Measurements from ENCODE around the gene CRYL1.

Gene CRYL1

DNA sequence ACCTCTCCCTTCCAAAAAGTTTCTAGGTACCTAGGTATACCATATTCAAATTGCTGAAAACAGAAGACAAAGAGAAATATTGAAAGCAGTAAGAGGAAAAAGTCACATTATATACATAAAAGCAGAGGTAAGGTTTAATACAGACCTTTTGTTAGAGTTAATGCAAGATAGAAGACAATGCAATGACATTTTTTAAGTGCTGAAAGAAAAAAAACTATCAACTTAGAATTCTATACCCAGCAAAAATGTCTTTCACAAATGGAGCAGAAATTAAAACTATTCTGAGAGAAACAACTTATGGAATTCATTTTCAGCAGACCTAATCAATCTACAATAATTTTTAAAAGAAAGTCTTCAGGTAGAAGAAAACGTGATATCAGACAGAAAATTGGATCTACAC lies 77.2 kb downstream of the CRYL1 start:
- DNase-seq, result no peak
- TF ChIP-seq, protein P1, sequence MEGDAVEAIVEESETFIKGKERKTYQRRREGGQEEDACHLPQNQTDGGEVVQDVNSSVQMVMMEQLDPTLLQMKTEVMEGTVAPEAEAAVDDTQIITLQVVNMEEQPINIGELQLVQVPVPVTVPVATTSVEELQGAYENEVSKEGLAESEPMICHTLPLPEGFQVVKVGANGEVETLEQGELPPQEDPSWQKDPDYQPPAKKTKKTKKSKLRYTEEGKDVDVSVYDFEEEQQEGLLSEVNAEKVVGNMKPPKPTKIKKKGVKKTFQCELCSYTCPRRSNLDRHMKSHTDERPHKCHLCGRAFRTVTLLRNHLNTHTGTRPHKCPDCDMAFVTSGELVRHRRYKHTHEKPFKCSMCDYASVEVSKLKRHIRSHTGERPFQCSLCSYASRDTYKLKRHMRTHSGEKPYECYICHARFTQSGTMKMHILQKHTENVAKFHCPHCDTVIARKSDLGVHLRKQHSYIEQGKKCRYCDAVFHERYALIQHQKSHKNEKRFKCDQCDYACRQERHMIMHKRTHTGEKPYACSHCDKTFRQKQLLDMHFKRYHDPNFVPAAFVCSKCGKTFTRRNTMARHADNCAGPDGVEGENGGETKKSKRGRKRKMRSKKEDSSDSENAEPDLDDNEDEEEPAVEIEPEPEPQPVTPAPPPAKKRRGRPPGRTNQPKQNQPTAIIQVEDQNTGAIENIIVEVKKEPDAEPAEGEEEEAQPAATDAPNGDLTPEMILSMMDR (IDR thresholded peaks at IDR 0.05; ENCODE audit: low read depth, low read length), result no peak
- no peaks in the 10 kb centered on the region for H3K36me3 ChIP-seq
- H3K9me3 ChIP-seq, result no peaks in the 10 kb centered on the region
- H3K4me3 ChIP-seq (ENCODE audit: low read depth, low read length), result no peak overlapping the region
- H3K4me1 ChIP-seq, result no peaks in the 10 kb centered on the region
- H3K27me3 ChIP-seq, result no peaks in the 10 kb centered on the region

DNA sequence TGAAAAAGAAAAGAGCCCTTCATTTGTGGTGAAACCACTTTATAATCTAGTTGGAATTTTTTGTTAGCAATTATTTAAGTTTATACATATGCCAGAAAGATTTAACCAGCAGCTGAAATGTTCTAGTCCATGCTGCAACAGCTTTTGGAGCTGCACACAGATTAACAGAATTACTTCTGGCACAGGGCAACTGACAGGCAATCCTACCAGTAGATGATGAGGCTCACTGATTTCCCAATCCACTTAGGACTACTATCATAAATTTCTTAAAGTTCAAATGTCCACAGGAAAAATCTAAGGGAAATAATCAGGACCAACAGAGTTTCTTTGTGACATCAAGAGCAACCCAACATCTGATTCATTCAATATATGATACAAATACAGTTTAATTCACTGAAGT lies 78.8 kb downstream of the CRYL1 start:
- Histone ChIP-seq H3K4me1 (no peaks in the 10 kb centered on the region), H3K4me3 (ENCODE audit: low read depth, low read length) (no peak overlapping the region), H3K36me3 (no peaks in the 10 kb centered on the region), H3K9me3 (no peaks in the 10 kb centered on the region), H3K27me3 (no peaks in the 10 kb centered on the region)
- no peak for DNase-seq
- TF ChIP-seq, protein P1 (IDR thresholded peaks at IDR 0.05; ENCODE audit: low read depth, low read length), result no peak

DNA sequence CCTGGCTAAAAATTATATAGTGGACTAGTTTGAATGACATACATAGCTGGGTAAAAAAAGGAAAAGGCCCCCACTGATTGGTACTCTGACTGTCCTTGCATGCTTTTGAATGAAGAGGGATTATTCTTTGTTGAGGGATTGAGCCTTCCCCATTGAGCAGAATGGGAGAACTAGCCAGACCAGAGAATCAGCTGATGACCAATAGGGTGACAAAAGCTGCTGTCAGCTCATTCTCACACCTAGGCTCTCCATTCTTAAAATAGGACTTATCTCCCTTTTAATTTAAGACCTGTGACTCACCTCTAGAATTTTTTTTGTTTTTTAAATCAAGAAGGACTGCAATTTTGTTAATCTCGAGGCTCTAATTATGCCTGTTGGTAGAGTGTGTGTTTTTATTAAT lies 79.3 kb downstream of the CRYL1 start:
- H3K36me3 ChIP-seq, result no peaks in the 10 kb centered on the region
- no peaks in the 10 kb centered on the region for H3K27me3 ChIP-seq
- no peak overlapping the region for H3K4me3 ChIP-seq (ENCODE audit: low read depth, low read length)
- H3K9me3 ChIP-seq, result no peaks in the 10 kb centered on the region
- TF ChIP-seq, protein P1 (IDR thresholded peaks at IDR 0.05; ENCODE audit: low read depth, low read length), result no peak
- no peaks in the 10 kb centered on the region for H3K4me1 ChIP-seq
- DNase-seq, result no peak

DNA sequence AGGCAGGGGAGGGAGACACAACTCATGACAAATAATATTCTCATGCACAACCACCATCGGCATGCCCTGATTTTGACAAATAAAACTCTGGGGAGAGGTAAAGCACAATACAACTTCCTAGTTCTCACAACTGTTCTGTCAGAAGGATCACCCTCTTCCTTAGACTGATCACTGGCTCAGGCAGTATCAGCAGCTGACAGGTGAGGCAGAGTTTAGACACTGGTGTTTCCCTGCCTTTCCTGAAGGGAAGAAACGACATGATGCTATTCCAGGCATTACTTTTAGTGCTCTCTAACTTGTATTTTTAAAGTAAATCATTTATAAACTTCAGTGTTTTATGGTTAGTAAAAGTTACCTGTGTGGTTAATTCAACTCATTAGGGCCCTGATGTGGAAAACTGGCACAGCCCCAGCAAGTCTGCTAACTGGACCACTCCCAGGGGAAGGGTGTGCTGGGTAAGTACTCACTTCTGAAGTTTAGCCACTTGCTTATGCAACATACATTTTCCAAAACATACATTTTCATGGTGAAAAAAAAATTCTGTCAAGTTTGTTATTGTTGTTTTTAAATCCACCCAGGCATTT lies 82.8 kb downstream of the CRYL1 start:
- TF ChIP-seq, protein P1 (IDR thresholded peaks at IDR 0.05; ENCODE audit: low read depth, low read length), result no peak
- no peak overlapping the region for H3K4me3 ChIP-seq (ENCODE audit: low read depth, low read length)
- no peaks in the 10 kb centered on the region for H3K9me3 ChIP-seq
- DNase-seq, result no peak
- H3K36me3 ChIP-seq, result no peaks in the 10 kb centered on the region
- H3K27me3 ChIP-seq, result no peaks in the 10 kb centered on the region
- no peaks in the 10 kb centered on the region for H3K4me1 ChIP-seq

DNA sequence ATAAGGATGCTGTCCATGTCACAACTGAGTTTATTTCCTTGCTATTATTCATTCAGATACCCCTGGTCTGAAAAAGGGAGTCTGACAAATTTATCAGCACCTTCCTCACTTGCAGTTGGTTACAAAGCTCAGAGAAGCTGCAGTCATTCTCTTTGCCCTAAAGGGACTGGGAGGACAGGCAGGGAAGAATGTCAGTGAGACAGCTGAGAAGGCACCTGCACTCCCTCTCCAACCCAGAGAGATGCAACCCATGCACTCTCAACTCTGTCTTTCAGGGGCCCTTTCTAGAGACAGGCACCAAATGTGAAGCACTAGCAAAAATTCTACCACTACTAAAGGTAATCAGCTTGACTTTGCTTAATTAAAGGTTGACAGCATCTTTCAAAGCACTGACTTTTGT lies 83.3 kb downstream of the CRYL1 start:
- no peak overlapping the region for H3K4me3 ChIP-seq (ENCODE audit: low read depth, low read length)
- H3K9me3 ChIP-seq, result no peaks in the 10 kb centered on the region
- no peak for DNase-seq

DNA sequence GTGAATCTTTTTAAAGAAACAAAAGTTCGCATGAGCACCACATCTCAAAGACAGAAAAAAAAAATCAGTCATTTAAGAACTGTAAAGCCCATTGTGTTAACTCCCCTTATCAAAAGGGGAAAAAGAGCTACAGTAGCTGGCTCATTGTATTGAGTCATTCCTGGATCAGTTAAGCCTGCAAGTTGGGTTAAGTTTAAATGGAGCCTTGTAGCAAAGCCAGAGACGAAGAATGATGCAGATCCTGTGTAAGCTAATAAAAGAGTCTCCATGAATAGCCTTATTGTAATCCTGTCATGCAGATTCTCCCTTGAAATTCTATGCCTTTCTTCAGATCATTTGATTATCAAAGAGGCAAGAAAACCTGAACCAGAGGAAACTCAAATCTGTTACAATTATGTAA lies 83.8 kb downstream of the CRYL1 start:
- TF ChIP-seq, protein P1 (IDR thresholded peaks at IDR 0.05; ENCODE audit: low read depth, low read length), result no peak
- no peaks in the 10 kb centered on the region for H3K27me3 ChIP-seq
- DNase-seq, result no peak
- H3K4me3 ChIP-seq (ENCODE audit: low read depth, low read length), result no peak overlapping the region
- H3K4me1 ChIP-seq, result no peaks in the 10 kb centered on the region
- no peaks in the 10 kb centered on the region for H3K9me3 ChIP-seq
- no peaks in the 10 kb centered on the region for H3K36me3 ChIP-seq

More for the DNA sequence above, 83.3 kb downstream of the CRYL1 start:
- TF ChIP-seq, protein P1 (IDR thresholded peaks at IDR 0.05; ENCODE audit: low read depth, low read length), result no peak
- Histone ChIP-seq H3K4me1 (no peaks in the 10 kb centered on the region), H3K27me3 (no peaks in the 10 kb centered on the region), H3K36me3 (no peaks in the 10 kb centered on the region)
